ENCODE results near the gene FRA10AC1. TPM values are rescaled to one million over a fixed set of nuclear protein-coding genes. Genes with fewer than 3 reads are reported as not detected.

FRA10AC1 gene
- total RNA-seq, 1 donor from 2014 or later: 30.9 TPM

- no peak for DNase-seq
Measured at GRCh38 chr10:93628858-93629257, 73.5 kb downstream of the FRA10AC1 start.

- DNase-seq: no peak
Measured at GRCh38 chr10:93622942-93623341, 79.5 kb downstream of the FRA10AC1 start.

- no peak for DNase-seq
Measured at GRCh38 chr10:93620925-93621324, 81.5 kb downstream of the FRA10AC1 start.

Other genes starting within 250 kb of the FRA10AC1 start
- gene MYOF, start 220.3 kb downstream of the FRA10AC1 start, total RNA-seq: 90.4 TPM
- 7.8 TPM for gene CEP55, start 206.0 kb downstream of the FRA10AC1 start, total RNA-seq
- 1.6 TPM for gene FFAR4, start 135.9 kb downstream of the FRA10AC1 start, total RNA-seq
- 55.5 TPM for gene RBP4, start 101.4 kb downstream of the FRA10AC1 start, total RNA-seq
- not detected for gene PDE6C, start 90.1 kb downstream of the FRA10AC1 start, total RNA-seq
- gene LGI1, start 55.3 kb upstream of the FRA10AC1 start, total RNA-seq: 2.6 TPM
- 3.2 TPM for gene SLC35G1, start 191.4 kb upstream of the FRA10AC1 start, total RNA-seq

Data from skin of body (tissue), 2 donors.